SK-N-SH (cell line): ENCODE measurements around the gene RAD23A.
"Not testable (repeated sequence)": the region's sequence is repeated elsewhere in the genome, so short reads cannot be mapped to it uniquely, and the experiment has no call there.

Source experiments
- CHD2 ChIP-seq: fragments of 150-350 bp; IDR thresholded peaks from 2 replicates; pipeline ENCODE4 v1.6.1; 2018; ENCODE audit warnings: low read length; ENCODE audit not compliant: partially characterized antibody
- CTCF ChIP-seq: fragments of 200-600 bp; sonication (generic); IDR thresholded peaks from 2 replicates; pipeline ENCODE4 v1.6.1; 2017; ENCODE audit warnings: antibody characterized with exemption, mild to moderate bottlenecking, moderate library complexity
- EP300 ChIP-seq, 2 experiments: IDR thresholded peaks; 2 replicates each; pipeline versions ENCODE4 v1.4.0 to v1.6.1; 2012; ENCODE audit warnings: borderline replicate concordance in 1 of 2, low read depth in 1 of 2, low read length in 1 of 2
- IRF3 ChIP-seq: fragments of 150-350 bp; IDR thresholded peaks from 2 replicates; pipeline ENCODE4 v1.6.1; 2016; ENCODE audit warnings: mild to moderate bottlenecking, low read depth, low read length
- POLR2AphosphoS5 ChIP-seq: IDR thresholded peaks from 2 replicates; pipeline ENCODE4 v1.6.1; 2012; ENCODE audit warnings: low read depth, low read length
- RAD21 ChIP-seq: IDR thresholded peaks from 2 replicates; pipeline ENCODE4 v1.6.1; 2012; ENCODE audit warnings: mild to moderate bottlenecking, low read length
- REST ChIP-seq: IDR thresholded peaks from 2 replicates; pipeline ENCODE4 v1.6.1; 2012; ENCODE audit warnings: mild to moderate bottlenecking, low read depth, low read length, moderate library complexity
- SIN3A ChIP-seq: IDR thresholded peaks from 2 replicates; pipeline ENCODE4 v1.6.1; 2012; ENCODE audit warnings: low read depth, mild to moderate bottlenecking, low read length, moderate library complexity, borderline replicate concordance
- TAF1 ChIP-seq: IDR thresholded peaks from 2 replicates; pipeline ENCODE4 v1.6.1; 2012; ENCODE audit warnings: low read depth, mild to moderate bottlenecking, low read length, moderate library complexity, borderline replicate concordance
- USF1 ChIP-seq: IDR thresholded peaks from 2 replicates; pipeline ENCODE4 v1.4.0; 2012; ENCODE audit warnings: low read depth, borderline replicate concordance

GRCh38 chr19:12955575-12955974 is 9.9 kb downstream of the RAD23A start:
- not testable (repeated sequence) for TF ChIP-seq CTCF; CHD2; EP300 (IDR thresholded peaks at IDR 0.05; ENCODE audit: borderline replicate concordance in 1 of 2, low read depth in 1 of 2, low read length in 1 of 2); SIN3A; REST; IRF3; USF1; POLR2AphosphoS5; TAF1; RAD21
